Mesothelial cell of epicardium (in vitro differentiated cells): ENCODE data around the gene CD59. TPM values are rescaled to one million over a fixed set of nuclear protein-coding genes. Genes with fewer than 3 reads are reported as not detected.
A peak's percentile ranks its signal among the peaks of the same experiment; 100 is the strongest.

Experiments used
- DNase-seq, 2 experiments: peaks; one replicate each; pipeline ENCODE4 v3.0.0; 2021; ENCODE audit warnings: low spot score in 2 of 2; ENCODE audit not compliant: unreplicated experiment in 2 of 2
- H3K27ac Mint-ChIP-seq: 2 replicates; pipeline ENCODE4 v1.8.0; 2021; ENCODE audit warnings: mixed read lengths
- H3K27me3 Mint-ChIP-seq: 2 replicates; pipeline ENCODE4 v1.8.0; 2021; ENCODE audit warnings: low read depth, mixed read lengths
- H3K36me3 Mint-ChIP-seq: 2 replicates; pipeline ENCODE4 v1.8.0; 2021; ENCODE audit warnings: mixed read lengths
- H3K4me1 Mint-ChIP-seq: 2 replicates; pipeline ENCODE4 v1.8.0; 2021; ENCODE audit warnings: mixed read lengths
- H3K4me3 Mint-ChIP-seq: 2 replicates; pipeline ENCODE4 v1.8.0; 2021; ENCODE audit warnings: mild to moderate bottlenecking, moderate library complexity, mixed read lengths
- H3K9me3 Mint-ChIP-seq: 2 replicates; pipeline ENCODE4 v1.8.0; 2021; ENCODE audit warnings: mixed read lengths
- CTCF ChIP-seq: fragments of 200-600 bp; sonication (generic); IDR thresholded peaks from one replicate; pipeline ENCODE4 v1.5.0; 2021; ENCODE audit warnings: antibody characterized with exemption; ENCODE audit not compliant: unreplicated experiment
- total RNA-seq: library from RNA; stranded (reverse); gene quantifications from 3 replicates; pipeline ENCODE4 v1.2.1, GENCODE V29; 2021

CD59 gene
- total RNA-seq, 1 donor from 2014 or later: 162 TPM

- Mint-ChIP-seq H3K27me3 (no peaks in the 10 kb centered on the region), H3K9me3 (peaks cover 6% of the 10 kb centered on the region), H3K4me1 (peaks cover 17% of the 10 kb centered on the region), H3K4me3 (no peak overlapping the region), H3K36me3 (peaks cover 39% of the 10 kb centered on the region), H3K27ac (peak overlapping the region; percentile 4)
- no peak for DNase-seq
- TF ChIP-seq CTCF: no peak
Observed at GRCh38 chr11:33724644-33725035, 11.6 kb downstream of the CD59 start.

- H3K36me3 Mint-ChIP-seq: peaks cover 36% of the 10 kb centered on the region
- H3K27me3 Mint-ChIP-seq: no peaks in the 10 kb centered on the region
- TF ChIP-seq CTCF: no peak
- H3K4me3 Mint-ChIP-seq: no peak overlapping the region
- no peak overlapping the region for H3K27ac Mint-ChIP-seq
- DNase-seq: no peak
- H3K9me3 Mint-ChIP-seq: peaks cover 6% of the 10 kb centered on the region
- H3K4me1 Mint-ChIP-seq: peaks cover 17% of the 10 kb centered on the region
Observed at GRCh38 chr11:33723238-33723881, 12.9 kb downstream of the CD59 start.

GRCh38 chr11:33722590-33723234 lies 13.5 kb downstream of the CD59 start:
- H3K27ac Mint-ChIP-seq: no peak overlapping the region
- H3K36me3 Mint-ChIP-seq: peaks cover 32% of the 10 kb centered on the region
- no peak for DNase-seq
- H3K4me1 Mint-ChIP-seq: peaks cover 17% of the 10 kb centered on the region
- H3K4me3 Mint-ChIP-seq: no peak overlapping the region
- H3K9me3 Mint-ChIP-seq: peaks cover 3% of the 10 kb centered on the region
- TF ChIP-seq CTCF: no peak
- H3K27me3 Mint-ChIP-seq: no peaks in the 10 kb centered on the region

GRCh38 chr11:33721984-33722383 lies 14.2 kb downstream of the CD59 start:
- TF ChIP-seq CTCF: no peak
- Mint-ChIP-seq H3K36me3 (peaks cover 25% of the 10 kb centered on the region), H3K27me3 (no peaks in the 10 kb centered on the region), H3K27ac (no peak overlapping the region), H3K9me3 (no peaks in the 10 kb centered on the region), H3K4me1 (peaks cover 17% of the 10 kb centered on the region), H3K4me3 (no peak overlapping the region)
- DNase-seq: no peak

GRCh38 chr11:33721426-33721825 lies 14.8 kb downstream of the CD59 start:
- H3K9me3 Mint-ChIP-seq: no peaks in the 10 kb centered on the region
- H3K27me3 Mint-ChIP-seq: no peaks in the 10 kb centered on the region
- no peak for DNase-seq
- H3K36me3 Mint-ChIP-seq: peaks cover 20% of the 10 kb centered on the region
- no peak overlapping the region for H3K27ac Mint-ChIP-seq
- H3K4me1 Mint-ChIP-seq: peaks cover 17% of the 10 kb centered on the region
- H3K4me3 Mint-ChIP-seq: no peak overlapping the region
- TF ChIP-seq CTCF: no peak
